Muscle of leg (tissue), 11 donors: ENCODE data around the gene PDE2A. TPM values are rescaled to one million over a fixed set of nuclear protein-coding genes. Genes with fewer than 3 reads are reported as not detected.

ENCODE experiments used
- DNase-seq: peaks from one replicate; pipeline ENCODE4 v3.0.0; 2013
- H3K27ac ChIP-seq: one replicate; pipeline ENCODE4 v1.5.1; 2013; ENCODE audit warnings: mild to moderate bottlenecking, low read length, control low read depth
- H3K27me3 ChIP-seq: one replicate; pipeline ENCODE4 v1.6.1; 2013; ENCODE audit warnings: low read length; ENCODE audit not compliant: control insufficient read depth, insufficient read depth
- H3K36me3 ChIP-seq: one replicate; pipeline ENCODE4 v1.6.1; 2013; ENCODE audit warnings: low read length; ENCODE audit not compliant: control insufficient read depth, insufficient read depth
- H3K4me1 ChIP-seq: one replicate; pipeline ENCODE4 v1.6.1; 2013; ENCODE audit warnings: low read length; ENCODE audit not compliant: control insufficient read depth, insufficient read depth
- H3K4me3 ChIP-seq: one replicate; pipeline ENCODE4 v1.5.1; 2013; ENCODE audit warnings: low read length, control low read depth
- H3K9me3 ChIP-seq: replicated peaks from 2 replicates; pipeline ENCODE4 v1.6.1; 2013; ENCODE audit warnings: low read depth, low read length; ENCODE audit not compliant: control insufficient read depth
- WGBS: methylation state at CpG from one replicate; pipeline ENCODE4 v1.1.5; 2013; ENCODE audit warnings: missing lambda C conversion rate; ENCODE audit not compliant: insufficient coverage; 5-methylcytosine and 5-hydroxymethylcytosine counted together
- polyA plus RNA-seq, 8 donors: library from polyadenylated mRNA; unstranded; fragments of 120-200 nt; gene quantifications; one replicate each; pipeline versions ENCODE4 v1.2.1 to v1.2.3, GENCODE V29; 2013; ENCODE audit warnings: inconsistent platforms in 1 of 8, low replicate concordance in 1 of 8; ENCODE audit not compliant: insufficient read length in 8 of 8, insufficient read depth in 1 of 8
- total RNA-seq: library from RNA; stranded (reverse); fragments of 120-200 nt; gene quantifications from one replicate; pipeline ENCODE4 v1.2.4, GENCODE V29; 2013

Gene PDE2A
- total and polyA plus RNA-seq, 9 donors, result 10.7 to 18.2 (median 14.8) TPM

DNA sequence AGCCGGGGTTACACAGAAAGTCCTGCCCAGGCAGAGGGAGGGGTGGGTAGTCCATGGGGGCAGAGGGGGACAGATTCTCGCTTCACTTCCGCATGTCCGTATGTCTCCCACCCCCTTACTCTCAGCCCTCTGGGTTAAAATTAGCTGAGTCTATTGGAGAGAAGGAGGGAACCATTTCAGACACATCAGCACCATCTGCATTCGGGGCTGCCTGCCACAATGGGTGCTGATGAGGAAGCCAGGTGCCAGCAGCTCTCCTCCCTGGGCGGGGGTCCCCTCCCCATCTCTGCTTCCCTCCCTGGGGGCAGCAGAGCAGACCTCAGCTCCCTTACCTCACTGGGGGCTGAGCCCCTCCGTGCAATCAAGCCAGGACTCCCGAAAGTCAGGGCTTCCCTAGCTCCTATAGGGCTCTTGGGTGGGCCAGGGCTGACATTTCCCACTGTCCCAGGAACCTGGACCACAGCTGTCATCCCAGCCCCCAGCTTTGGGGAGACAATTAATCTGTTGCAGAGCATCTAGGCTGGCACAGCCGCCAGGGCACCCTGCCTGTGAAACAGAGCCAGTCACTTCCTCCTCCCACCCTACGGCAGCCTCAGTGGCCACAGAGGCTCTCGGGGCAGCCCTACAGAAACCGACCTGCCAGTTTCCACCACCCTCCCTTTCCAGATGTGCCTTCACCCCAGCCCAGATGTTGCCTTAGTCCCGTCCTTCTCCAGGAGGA, 67.3 kb downstream of the PDE2A start:
- Histone ChIP-seq H3K4me3 (no peak overlapping the region), H3K4me1 (peaks cover 25% of the 10 kb centered on the region), H3K27ac (no peak overlapping the region), H3K27me3 (peaks cover 9% of the 10 kb centered on the region), H3K36me3 (peaks cover 2% of the 10 kb centered on the region), H3K9me3 (no peaks in the 10 kb centered on the region)
- WGBS, result 33% methylated on average over 5 of the region's 13 CpGs
- DNase-seq, result no peak

GRCh38 chr11:72605973-72606747, 68.1 kb downstream of the PDE2A start:
- no peak overlapping the region for H3K4me3 ChIP-seq
- peak overlapping the region; percentile 29 for H3K27ac ChIP-seq
- peak; percentile 50 for DNase-seq

DNA sequence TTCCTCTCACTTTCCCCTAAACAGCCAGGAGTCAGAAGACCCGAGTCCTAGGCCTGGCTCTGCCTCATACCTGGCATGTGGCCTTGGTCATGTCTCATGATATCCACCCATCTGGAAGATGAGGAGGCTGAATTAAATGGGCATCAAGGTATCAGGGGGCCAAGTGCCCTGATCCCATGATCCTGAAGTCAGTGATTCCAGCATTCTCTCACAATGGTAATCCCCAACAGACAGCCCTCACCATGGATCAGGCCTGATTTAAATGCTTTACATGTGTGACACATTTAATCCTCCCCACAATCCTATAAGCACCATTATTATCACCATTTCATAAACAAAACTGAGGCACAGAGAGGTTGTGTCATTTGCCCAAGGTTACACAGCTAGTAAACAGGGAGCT, 70.0 kb downstream of the PDE2A start:
- no CpG with 5 or more reads among the region's 1 CpG for WGBS
- no peaks in the 10 kb centered on the region for H3K9me3 ChIP-seq
- peaks cover 2% of the 10 kb centered on the region for H3K36me3 ChIP-seq
- H3K27ac ChIP-seq, result no peak overlapping the region
- H3K4me1 ChIP-seq, result peaks cover 26% of the 10 kb centered on the region
- peaks cover 15% of the 10 kb centered on the region for H3K27me3 ChIP-seq
- H3K4me3 ChIP-seq, result no peak overlapping the region
- DNase-seq, result no peak

More at GRCh38 chr11:72605973-72606747, 68.1 kb downstream of the PDE2A start:
- Histone ChIP-seq H3K9me3 (no peaks in the 10 kb centered on the region), H3K27me3 (peaks cover 7% of the 10 kb centered on the region), H3K36me3 (peaks cover 2% of the 10 kb centered on the region), H3K4me1 (peaks cover 25% of the 10 kb centered on the region)
- 44% methylated on average over 3 of the region's 13 CpGs for WGBS

- no peak for DNase-seq
- Histone ChIP-seq H3K27ac (no peak overlapping the region), H3K36me3 (peaks cover 2% of the 10 kb centered on the region), H3K4me3 (no peak overlapping the region), H3K9me3 (no peaks in the 10 kb centered on the region), H3K4me1 (peaks cover 24% of the 10 kb centered on the region), H3K27me3 (peaks cover 18% of the 10 kb centered on the region)
- 64% methylated on average over 8 of the region's 11 CpGs for WGBS
Measured at GRCh38 chr11:72602250-72602904, 71.8 kb downstream of the PDE2A start.

- Histone ChIP-seq H3K4me1 (peaks cover 5% of the 10 kb centered on the region), H3K4me3 (no peak overlapping the region), H3K27ac (no peak overlapping the region), H3K9me3 (no peaks in the 10 kb centered on the region), H3K27me3 (peaks cover 26% of the 10 kb centered on the region), H3K36me3 (peaks cover 2% of the 10 kb centered on the region)
- no peak for DNase-seq
- 50% methylated on average over 5 of the region's 9 CpGs for WGBS
Measured at GRCh38 chr11:72600557-72600956, 73.7 kb downstream of the PDE2A start.

DNA sequence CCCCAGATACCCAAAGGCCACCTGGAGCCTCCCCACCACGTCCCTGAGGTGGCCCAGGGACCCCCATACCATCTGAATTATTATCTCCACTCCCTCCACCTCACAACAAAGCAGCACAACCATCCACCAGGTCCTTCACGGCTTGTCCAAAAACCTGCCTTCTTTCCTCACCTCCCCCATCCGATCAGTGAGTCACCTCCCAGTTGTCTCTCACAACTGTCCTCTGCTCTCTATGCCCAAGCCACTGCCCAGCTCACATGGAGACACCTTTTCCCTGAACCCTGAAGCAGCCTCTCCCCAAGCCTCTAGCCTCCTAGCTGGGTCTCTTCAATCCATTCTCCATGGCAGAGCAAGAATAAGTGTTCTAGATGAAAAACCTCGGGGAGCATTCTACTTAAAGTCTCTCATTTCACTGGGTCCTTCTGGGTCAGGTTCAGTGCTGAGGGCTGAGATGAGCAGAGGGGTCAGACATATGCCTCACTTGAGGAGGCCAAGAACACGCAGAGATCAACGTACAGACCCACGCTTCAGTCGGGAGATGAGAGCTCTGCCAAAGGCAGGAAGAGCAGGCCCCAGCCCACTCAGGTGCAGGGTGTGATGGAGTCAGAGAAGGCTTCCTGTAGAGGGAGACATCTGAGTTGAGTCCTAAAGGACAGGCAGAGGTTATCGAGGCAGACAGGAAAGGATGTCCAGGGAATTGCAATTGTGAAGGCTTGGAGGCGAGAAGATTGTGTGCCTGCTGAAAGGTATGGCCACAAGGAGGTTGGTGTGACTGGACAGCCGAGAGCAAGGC, 74.7 kb downstream of the PDE2A start:
- Histone ChIP-seq H3K27me3 (peaks cover 36% of the 10 kb centered on the region), H3K36me3 (no peaks in the 10 kb centered on the region), H3K9me3 (no peaks in the 10 kb centered on the region), H3K4me3 (no peak overlapping the region), H3K27ac (no peak overlapping the region), H3K4me1 (peaks cover 2% of the 10 kb centered on the region)
- 73% methylated on average over 10 of the region's 11 CpGs for WGBS
- no peak for DNase-seq

DNA sequence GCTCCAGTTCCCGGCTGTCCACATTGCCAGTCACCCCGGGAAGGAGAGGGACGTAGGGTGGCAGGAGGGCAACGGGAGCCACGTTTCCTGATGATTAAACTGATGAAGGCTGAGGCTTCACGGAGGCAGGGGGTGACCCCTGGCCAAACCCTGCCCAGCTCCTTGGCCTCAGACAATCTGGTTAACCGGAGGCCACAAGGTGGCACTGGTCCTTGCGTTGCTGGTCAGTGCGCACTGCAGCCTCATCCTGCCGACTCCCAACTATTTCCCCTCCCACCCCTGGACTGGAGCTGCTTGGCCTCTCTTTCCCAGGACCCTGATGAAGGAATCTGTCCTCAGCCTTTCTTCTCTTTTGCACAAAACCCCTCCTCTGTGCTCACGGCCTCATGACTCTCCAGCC, 75.3 kb downstream of the PDE2A start:
- H3K9me3 ChIP-seq, result no peaks in the 10 kb centered on the region
- H3K4me3 ChIP-seq, result no peak overlapping the region
- H3K27ac ChIP-seq, result no peak overlapping the region
- peaks cover 2% of the 10 kb centered on the region for H3K4me1 ChIP-seq
- peaks cover 42% of the 10 kb centered on the region for H3K27me3 ChIP-seq
- DNase-seq, result peak; percentile 52
- no peaks in the 10 kb centered on the region for H3K36me3 ChIP-seq
- 23% methylated on average over 11 of the region's 11 CpGs for WGBS

DNA sequence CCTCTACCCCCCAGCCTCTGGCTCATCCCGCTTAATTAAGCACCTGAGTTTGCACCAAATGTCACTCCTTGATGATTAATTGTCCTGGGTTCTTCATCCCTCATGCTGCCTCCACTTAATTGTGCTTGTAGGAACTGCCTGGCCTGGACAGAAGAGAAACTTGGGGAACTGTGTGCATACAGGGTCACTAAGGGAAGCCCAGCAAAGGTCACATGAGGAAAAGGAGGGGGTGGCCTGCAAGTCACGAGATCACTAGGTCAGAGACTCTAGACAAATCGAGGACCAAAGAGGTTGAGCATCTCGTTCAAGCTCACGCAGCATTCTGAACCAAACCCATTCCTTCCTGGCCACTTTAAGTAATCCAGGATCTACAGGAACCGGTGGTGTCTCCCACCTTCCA, 75.8 kb downstream of the PDE2A start:
- Histone ChIP-seq H3K27ac (no peak overlapping the region), H3K27me3 (peaks cover 42% of the 10 kb centered on the region), H3K4me1 (peaks cover 2% of the 10 kb centered on the region), H3K36me3 (no peaks in the 10 kb centered on the region), H3K9me3 (no peaks in the 10 kb centered on the region), H3K4me3 (no peak overlapping the region)
- 63% methylated on average over 4 of the region's 6 CpGs for WGBS
- DNase-seq, result no peak

DNA sequence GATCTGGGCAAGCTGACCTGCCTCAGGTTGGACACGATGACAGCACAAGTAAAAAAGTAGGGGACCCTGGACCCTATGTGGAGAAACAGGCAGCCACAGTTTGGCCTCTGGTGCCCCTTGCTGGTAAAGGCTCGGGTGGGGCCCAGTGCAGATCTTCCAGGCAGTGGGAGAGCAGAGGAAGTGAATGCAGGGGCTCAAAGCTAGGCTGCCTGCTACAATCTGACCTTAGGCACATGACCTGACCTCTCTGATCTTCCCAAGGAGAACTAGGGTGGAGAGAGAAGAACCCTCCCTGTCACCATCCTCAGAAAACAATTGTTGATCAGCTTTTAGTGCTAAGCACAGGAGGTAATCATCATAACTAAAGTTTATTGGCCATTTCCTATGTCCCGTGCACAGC, 76.5 kb downstream of the PDE2A start:
- Histone ChIP-seq H3K27ac (no peak overlapping the region), H3K27me3 (peaks cover 50% of the 10 kb centered on the region), H3K36me3 (no peaks in the 10 kb centered on the region), H3K9me3 (no peaks in the 10 kb centered on the region), H3K4me3 (no peak overlapping the region), H3K4me1 (peaks cover 2% of the 10 kb centered on the region)
- 72% methylated on average over 2 of the region's 3 CpGs for WGBS
- no peak for DNase-seq
